Cardiac muscle cell (in vitro differentiated cells and primary cell): ENCODE results near the gene WDR41. TPM values are rescaled to one million over a fixed set of nuclear protein-coding genes. Genes with fewer than 3 reads are reported as not detected.

Experiments used
- DNase-seq, 2 donors: peaks; one replicate each; pipeline versions ENCODE4 v3.0.0 to v3.0.0-alpha.2; 2010 to 2017; ENCODE audit warnings: low read depth in 1 of 2, low spot score in 1 of 2
- H3K27ac ChIP-seq: fragments of 200-600 bp; sonication (generic); 2 replicates; pipeline ENCODE4 v1.5.1; 2016
- H3K27me3 ChIP-seq: fragments of 200-600 bp; sonication (generic); 2 replicates; pipeline ENCODE4 v1.6.0; 2016; ENCODE audit warnings: control low read depth
- H3K36me3 ChIP-seq: fragments of 200-600 bp; sonication (generic); 2 replicates; pipeline ENCODE4 v1.5.1; 2016; ENCODE audit warnings: control low read depth
- H3K4me1 ChIP-seq: fragments of 200-600 bp; sonication (generic); 2 replicates; pipeline ENCODE4 v1.8.1; 2017; ENCODE audit warnings: low read depth, mild to moderate bottlenecking, mixed run types
- H3K4me3 ChIP-seq: fragments of 200-600 bp; sonication (generic); 2 replicates; pipeline ENCODE4 v1.5.1; 2016; ENCODE audit warnings: mild to moderate bottlenecking
- H3K9me3 ChIP-seq: fragments of 200-600 bp; sonication (generic); 2 replicates; pipeline ENCODE4 v1.5.1; 2017; ENCODE audit warnings: low read depth, mild to moderate bottlenecking, control low read depth
- polyA plus RNA-seq: library from polyadenylated mRNA; unstranded; fragments of >200 nt; fragmentation: Nextera tagmentation; extraction: Ambion mirVana; gene quantifications from 2 replicates; pipeline ENCODE4 v1.2.1, GENCODE V29; 2016
- total RNA-seq: library from RNA; depleted of rRNA; stranded (reverse); fragments of >200 nt; gene quantifications from 2 replicates; pipeline ENCODE4 v1.2.3, GENCODE V29; 2016
- TF ChIP-seq, protein P1 (sequence below): IDR thresholded peaks from 2 replicates; pipeline ENCODE4 v1.5.1; 2012; ENCODE audit warnings: low read depth, mild to moderate bottlenecking, low read length

WDR41 gene
- total and polyA plus RNA-seq, 2 experiments from 2014 or later = 30.4 to 49.7 TPM

DNA sequence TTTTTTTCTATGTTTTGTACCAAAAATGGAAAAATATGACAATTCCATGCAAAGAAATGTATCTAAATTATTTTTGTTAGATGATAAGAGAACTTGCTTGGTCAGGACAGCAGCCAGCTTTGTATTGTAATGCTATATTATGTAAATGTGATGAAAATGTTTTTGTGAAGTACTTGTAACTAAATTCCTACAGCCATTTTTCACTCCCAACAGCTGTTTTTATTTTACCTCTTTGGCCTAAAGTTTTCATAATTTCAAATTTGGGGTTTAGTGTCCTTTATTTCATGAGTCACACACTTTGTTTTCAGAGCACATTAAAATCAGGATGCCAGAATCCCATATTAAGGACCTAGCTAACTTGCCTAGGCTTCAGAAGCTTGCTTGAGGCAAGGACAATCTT is 64.1 kb downstream of the WDR41 start:
- H3K36me3 ChIP-seq = peaks cover 17% of the 10 kb centered on the region
- H3K9me3 ChIP-seq = no peaks in the 10 kb centered on the region
- no peak for DNase-seq
- no peaks in the 10 kb centered on the region for H3K27me3 ChIP-seq
- H3K27ac ChIP-seq = no peak overlapping the region
- TF ChIP-seq, protein P1, sequence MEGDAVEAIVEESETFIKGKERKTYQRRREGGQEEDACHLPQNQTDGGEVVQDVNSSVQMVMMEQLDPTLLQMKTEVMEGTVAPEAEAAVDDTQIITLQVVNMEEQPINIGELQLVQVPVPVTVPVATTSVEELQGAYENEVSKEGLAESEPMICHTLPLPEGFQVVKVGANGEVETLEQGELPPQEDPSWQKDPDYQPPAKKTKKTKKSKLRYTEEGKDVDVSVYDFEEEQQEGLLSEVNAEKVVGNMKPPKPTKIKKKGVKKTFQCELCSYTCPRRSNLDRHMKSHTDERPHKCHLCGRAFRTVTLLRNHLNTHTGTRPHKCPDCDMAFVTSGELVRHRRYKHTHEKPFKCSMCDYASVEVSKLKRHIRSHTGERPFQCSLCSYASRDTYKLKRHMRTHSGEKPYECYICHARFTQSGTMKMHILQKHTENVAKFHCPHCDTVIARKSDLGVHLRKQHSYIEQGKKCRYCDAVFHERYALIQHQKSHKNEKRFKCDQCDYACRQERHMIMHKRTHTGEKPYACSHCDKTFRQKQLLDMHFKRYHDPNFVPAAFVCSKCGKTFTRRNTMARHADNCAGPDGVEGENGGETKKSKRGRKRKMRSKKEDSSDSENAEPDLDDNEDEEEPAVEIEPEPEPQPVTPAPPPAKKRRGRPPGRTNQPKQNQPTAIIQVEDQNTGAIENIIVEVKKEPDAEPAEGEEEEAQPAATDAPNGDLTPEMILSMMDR = no peak
- H3K4me3 ChIP-seq = no peak overlapping the region
- H3K4me1 ChIP-seq = no peaks in the 10 kb centered on the region

DNA sequence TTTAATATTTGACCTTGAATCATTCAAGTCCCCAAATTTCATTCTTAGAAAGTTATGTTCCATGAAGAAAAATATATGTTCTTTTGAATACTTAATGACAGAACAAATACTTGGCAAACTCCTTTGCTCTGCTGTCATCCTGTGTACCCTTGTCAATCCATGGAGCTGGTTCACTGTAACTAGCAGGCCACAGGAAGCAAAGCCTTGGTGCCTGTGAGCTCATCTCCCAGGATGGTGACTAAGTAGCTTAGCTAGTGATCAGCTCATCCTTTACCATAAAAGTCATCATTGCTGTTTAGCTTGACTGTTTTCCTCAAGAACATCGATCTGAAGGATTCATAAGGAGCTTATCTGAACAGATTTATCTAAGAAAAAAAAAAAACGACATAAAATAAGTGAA is 65.4 kb downstream of the WDR41 start:
- H3K27ac ChIP-seq = no peak overlapping the region
- peak in 1 of 2 donors; percentile 14 for DNase-seq
- TF ChIP-seq, protein P1 = no peak

DNA sequence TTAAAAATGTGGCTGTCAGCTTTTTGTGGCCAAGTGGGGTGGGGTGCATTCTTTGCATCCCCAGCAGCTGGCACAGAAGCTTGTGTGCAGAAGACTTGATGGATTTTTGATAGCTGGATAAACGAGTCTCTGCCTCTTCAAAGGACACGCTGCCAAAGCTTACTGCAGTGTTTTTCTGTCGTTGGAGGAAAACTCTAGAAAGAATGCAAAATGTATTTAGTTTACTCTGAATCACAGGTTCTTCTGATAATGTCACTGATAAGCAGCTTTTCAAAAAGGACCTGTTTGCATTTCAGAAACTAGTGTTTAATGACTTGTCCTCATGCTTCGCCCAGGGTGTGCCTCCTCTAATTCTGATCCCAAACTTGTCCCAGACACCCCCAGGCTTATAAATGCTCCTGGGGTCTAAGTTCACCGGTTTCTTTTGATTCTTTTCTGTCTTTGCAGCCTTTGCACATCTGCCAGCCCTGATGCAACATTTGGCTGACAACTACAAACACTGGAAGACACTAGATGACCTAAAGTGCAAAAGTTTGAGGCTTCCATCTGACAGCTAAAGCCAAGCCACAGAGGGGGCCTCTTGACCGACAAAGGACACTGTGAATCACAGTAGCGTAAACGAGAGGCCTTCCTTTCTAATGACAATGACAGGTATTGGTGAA is 66.0 kb downstream of the WDR41 start:
- no peak overlapping the region for H3K4me3 ChIP-seq
- peak in 1 of 2 donors; percentile 3 for DNase-seq

More for the DNA sequence above, 65.4 kb downstream of the WDR41 start:
- no peaks in the 10 kb centered on the region for H3K4me1 ChIP-seq
- H3K36me3 ChIP-seq = peaks cover 12% of the 10 kb centered on the region
- no peaks in the 10 kb centered on the region for H3K9me3 ChIP-seq
- no peaks in the 10 kb centered on the region for H3K27me3 ChIP-seq
- no peak overlapping the region for H3K4me3 ChIP-seq

DNA sequence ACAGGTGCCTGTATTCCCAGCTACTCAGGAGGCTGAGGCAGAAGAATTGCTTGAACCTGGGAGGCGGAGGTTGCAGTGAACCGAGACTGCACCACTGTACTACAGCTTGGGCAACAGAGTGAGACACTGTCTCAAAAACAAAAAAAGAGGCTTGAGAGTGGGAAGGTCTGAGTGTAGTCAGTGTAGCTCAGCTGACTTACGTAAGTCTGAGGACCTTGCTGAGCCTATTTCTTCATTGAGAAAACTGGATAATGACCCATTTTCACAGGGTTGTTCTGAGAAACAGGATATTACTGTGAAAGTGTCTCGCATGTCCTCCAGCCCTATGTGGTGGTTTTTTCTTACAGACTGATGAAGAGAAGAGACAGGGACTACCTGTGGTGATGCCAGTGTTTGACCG is 66.7 kb downstream of the WDR41 start:
- Histone ChIP-seq H3K9me3 (no peaks in the 10 kb centered on the region), H3K4me3 (no peak overlapping the region), H3K27me3 (no peaks in the 10 kb centered on the region), H3K27ac (no peak overlapping the region), H3K4me1 (no peaks in the 10 kb centered on the region), H3K36me3 (peaks cover 12% of the 10 kb centered on the region)
- no peak for DNase-seq
- TF ChIP-seq, protein P1 = no peak

More for the DNA sequence above, 66.0 kb downstream of the WDR41 start:
- no peaks in the 10 kb centered on the region for H3K9me3 ChIP-seq
- H3K4me1 ChIP-seq = no peaks in the 10 kb centered on the region
- peaks cover 12% of the 10 kb centered on the region for H3K36me3 ChIP-seq
- H3K27me3 ChIP-seq = no peaks in the 10 kb centered on the region
- H3K27ac ChIP-seq = no peak overlapping the region
- TF ChIP-seq, protein P1 = no peak

DNA sequence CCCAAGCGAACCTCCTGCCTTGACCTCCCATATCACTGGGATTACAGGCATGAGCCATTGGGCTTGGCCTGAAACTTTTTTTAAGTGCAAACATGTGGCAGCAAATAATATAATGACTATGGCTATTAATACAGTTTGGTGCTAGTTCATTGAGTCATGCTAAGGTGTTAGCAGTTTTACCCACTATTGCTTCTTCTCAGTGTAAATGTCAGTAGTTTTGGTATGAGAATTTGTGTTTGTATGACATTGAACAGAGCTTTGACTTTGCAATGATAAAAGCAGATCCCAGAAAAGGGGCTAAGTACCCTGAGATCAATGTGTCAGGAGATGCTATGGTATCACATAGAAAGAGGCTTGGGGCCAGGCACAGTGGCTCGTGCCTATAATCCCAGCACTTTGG is 67.2 kb downstream of the WDR41 start:
- no peak for DNase-seq
- Histone ChIP-seq H3K9me3 (no peaks in the 10 kb centered on the region), H3K36me3 (peaks cover 12% of the 10 kb centered on the region), H3K4me1 (no peaks in the 10 kb centered on the region), H3K4me3 (no peak overlapping the region), H3K27ac (no peak overlapping the region), H3K27me3 (no peaks in the 10 kb centered on the region)
- TF ChIP-seq, protein P1 = no peak
